SK-N-MC (cell line): ENCODE results near the gene ASB5.
"Not testable (repeated sequence)": the region's sequence is repeated elsewhere in the genome, so short reads cannot be mapped to it uniquely, and the experiment has no call there.

Source experiments
- DNase-seq: peaks from one replicate; pipeline ENCODE4 v3.0.0-alpha.2; 2011; ENCODE audit warnings: low read depth, low spot score
- H3K27ac ChIP-seq: fragments of 200-600 bp; sonication (generic); 2 replicates; pipeline ENCODE4 v1.5.1; 2016; ENCODE audit warnings: mixed run types
- H3K36me3 ChIP-seq: fragments of 200-600 bp; sonication (generic); 2 replicates; pipeline ENCODE4 v1.6.1; 2017; ENCODE audit warnings: antibody characterized with exemption, low read length, mixed read lengths; ENCODE audit not compliant: insufficient read depth
- H3K4me3 ChIP-seq: fragments of 200-600 bp; sonication (generic); 2 replicates; pipeline ENCODE4 v1.5.1; 2016
- H3K9ac ChIP-seq: fragments of 200-600 bp; sonication (generic); 2 replicates; pipeline ENCODE4 v1.8.0; 2017; ENCODE audit warnings: mixed run types, mixed read lengths; ENCODE audit not compliant: insufficient read length
- H3K9me3 ChIP-seq: fragments of 200-600 bp; sonication (generic); 2 replicates; pipeline ENCODE4 v1.6.1; 2017; ENCODE audit warnings: low read depth, mild to moderate bottlenecking, antibody characterized with exemption, low read length, moderate library complexity, mixed read lengths
- EZH2 ChIP-seq: fragments of 200-600 bp; sonication (generic); IDR thresholded peaks from one replicate; pipeline ENCODE4 v1.6.1; 2017; ENCODE audit warnings: antibody characterized with exemption
- FOXP2 ChIP-seq: optimal IDR thresholded peaks from 2 replicates; pipeline ENCODE3; 2011; ENCODE audit warnings: mild to moderate bottlenecking, moderate library complexity; ENCODE audit not compliant: insufficient read depth; ENCODE audit errors: extremely low read length, control extremely low read depth
- POLR2AphosphoS5 ChIP-seq: IDR thresholded peaks from 2 replicates; pipeline ENCODE4 v1.6.1; 2012; ENCODE audit warnings: mild to moderate bottlenecking, low read depth, low read length, borderline replicate concordance

The ASB5 gene

DNA sequence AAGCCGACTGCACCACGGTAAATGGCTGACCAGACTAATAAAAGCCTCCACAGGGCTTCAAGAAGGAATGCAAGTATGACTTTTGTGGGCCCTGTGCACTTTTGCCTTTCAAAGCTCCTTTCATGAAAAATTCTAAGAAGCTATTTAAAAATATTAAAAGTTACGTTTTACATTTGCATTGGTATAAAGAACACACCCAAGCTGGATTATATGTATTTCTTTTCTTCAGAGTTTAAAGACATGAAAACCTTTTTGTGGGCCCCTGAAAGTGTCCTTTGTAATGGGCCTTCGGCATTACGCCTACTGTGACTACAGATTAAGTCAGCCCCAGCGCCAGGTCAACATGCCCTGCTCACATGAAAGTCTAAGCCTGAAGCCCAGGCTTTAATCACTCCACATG, 20.5 kb upstream of the ASB5 start:
- no peak for DNase-seq

DNA sequence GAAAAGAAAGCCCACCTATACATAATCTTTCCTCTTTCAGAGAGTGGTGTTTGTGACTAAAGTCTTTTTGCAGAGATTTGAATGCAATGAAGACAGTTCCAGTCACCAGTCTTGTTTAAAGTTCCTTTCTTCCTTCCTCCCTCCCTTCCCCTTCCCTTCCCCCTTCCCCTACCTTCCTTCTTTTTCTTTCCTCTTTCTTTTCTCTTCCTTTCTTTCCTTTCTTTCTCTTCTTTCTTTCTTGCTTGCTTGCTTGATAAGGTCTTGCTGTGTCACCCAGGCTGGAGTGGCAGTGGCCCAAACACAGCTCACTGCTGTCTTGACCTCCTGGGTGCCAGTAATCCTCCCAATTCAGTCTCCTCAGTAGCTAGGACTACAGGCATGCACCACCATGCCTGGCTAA, 19.0 kb upstream of the ASB5 start:
- TF ChIP-seq POLR2AphosphoS5 = no peak
- no peak for TF ChIP-seq FOXP2
- no peak for TF ChIP-seq EZH2
- Histone ChIP-seq H3K27ac (no peak overlapping the region), H3K4me3 (no peak overlapping the region), H3K9me3 (no peaks in the 10 kb centered on the region), H3K36me3 (no peaks in the 10 kb centered on the region), H3K9ac (no peak overlapping the region)
- DNase-seq = no peak

More for the DNA sequence above, 20.5 kb upstream of the ASB5 start:
- H3K9me3 ChIP-seq = no peaks in the 10 kb centered on the region
- no peak overlapping the region for H3K4me3 ChIP-seq
- H3K9ac ChIP-seq = no peak overlapping the region
- H3K27ac ChIP-seq = no peak overlapping the region
- no peaks in the 10 kb centered on the region for H3K36me3 ChIP-seq
- no peak for TF ChIP-seq FOXP2
- TF ChIP-seq POLR2AphosphoS5 = no peak
- TF ChIP-seq EZH2 = no peak

DNA sequence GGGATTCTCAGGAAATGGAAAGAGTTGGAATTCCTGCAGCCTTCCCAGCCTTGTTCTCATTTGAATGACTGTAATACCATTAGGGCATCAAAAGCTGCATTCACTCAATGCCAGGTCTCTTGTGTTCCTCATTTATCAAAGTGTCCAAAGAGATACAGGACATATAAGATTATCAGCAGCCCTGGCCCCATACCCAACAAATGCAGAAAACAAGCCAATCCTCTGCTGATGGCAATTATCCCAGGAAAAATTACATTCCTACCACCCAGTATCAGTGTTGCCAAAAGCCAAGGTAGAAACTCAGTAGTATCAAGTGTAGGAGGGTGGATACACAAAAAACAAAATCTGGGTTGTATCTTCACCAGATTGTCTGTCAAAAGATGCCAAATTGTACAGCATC, 18.5 kb upstream of the ASB5 start:
- TF ChIP-seq FOXP2 (no peak), POLR2AphosphoS5 (no peak), EZH2 (no peak)
- no peaks in the 10 kb centered on the region for H3K36me3 ChIP-seq
- no peak overlapping the region for H3K27ac ChIP-seq
- no peak overlapping the region for H3K9ac ChIP-seq
- H3K9me3 ChIP-seq = no peaks in the 10 kb centered on the region
- DNase-seq = no peak
- no peak overlapping the region for H3K4me3 ChIP-seq

DNA sequence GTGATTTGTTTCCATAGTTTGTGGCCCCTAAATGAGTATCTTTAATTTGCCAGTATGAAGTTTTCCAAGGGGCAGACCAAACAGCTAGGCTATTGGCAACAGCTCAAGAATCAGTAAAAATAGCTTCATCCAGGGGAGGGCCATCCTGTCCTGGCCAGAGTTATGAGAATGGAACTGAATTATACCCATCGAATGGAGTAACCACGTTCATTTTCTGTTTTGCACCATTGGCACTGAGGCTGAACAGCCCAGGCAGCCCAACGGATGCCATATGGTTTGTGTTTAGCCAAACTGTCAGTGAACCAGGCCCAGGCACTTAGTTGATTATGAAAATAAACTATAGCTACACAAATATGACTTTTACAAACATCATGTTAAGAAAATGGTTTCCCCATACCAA, 17.7 kb upstream of the ASB5 start:
- TF ChIP-seq POLR2AphosphoS5 (no peak), EZH2 (no peak), FOXP2 (no peak)
- no peaks in the 10 kb centered on the region for H3K36me3 ChIP-seq
- DNase-seq = no peak
- H3K9ac ChIP-seq = no peak overlapping the region
- H3K4me3 ChIP-seq = no peak overlapping the region
- no peaks in the 10 kb centered on the region for H3K9me3 ChIP-seq
- H3K27ac ChIP-seq = no peak overlapping the region

DNA sequence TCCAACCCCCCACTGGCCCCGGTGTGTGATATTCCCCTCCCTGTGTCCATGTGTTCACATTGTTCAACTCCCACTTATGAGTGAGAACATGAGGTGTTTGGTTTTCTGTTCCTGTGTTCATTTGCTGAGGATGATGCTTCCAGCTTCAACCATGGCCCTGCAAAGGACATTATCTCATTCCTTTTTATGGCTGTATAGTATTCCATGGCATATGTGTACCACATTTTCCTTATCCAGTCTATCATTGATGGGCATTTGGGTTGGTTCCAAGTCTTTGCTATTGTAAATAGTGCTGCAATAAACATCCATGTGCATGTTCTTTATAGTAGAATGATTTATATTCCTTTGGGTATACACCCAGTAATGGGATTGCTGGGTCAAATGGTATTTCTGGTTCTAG, 10.5 kb upstream of the ASB5 start:
- H3K36me3 ChIP-seq, DNase-seq, H3K9me3 ChIP-seq, H3K4me3 ChIP-seq, H3K27ac ChIP-seq, H3K9ac ChIP-seq: not testable (repeated sequence)

DNA sequence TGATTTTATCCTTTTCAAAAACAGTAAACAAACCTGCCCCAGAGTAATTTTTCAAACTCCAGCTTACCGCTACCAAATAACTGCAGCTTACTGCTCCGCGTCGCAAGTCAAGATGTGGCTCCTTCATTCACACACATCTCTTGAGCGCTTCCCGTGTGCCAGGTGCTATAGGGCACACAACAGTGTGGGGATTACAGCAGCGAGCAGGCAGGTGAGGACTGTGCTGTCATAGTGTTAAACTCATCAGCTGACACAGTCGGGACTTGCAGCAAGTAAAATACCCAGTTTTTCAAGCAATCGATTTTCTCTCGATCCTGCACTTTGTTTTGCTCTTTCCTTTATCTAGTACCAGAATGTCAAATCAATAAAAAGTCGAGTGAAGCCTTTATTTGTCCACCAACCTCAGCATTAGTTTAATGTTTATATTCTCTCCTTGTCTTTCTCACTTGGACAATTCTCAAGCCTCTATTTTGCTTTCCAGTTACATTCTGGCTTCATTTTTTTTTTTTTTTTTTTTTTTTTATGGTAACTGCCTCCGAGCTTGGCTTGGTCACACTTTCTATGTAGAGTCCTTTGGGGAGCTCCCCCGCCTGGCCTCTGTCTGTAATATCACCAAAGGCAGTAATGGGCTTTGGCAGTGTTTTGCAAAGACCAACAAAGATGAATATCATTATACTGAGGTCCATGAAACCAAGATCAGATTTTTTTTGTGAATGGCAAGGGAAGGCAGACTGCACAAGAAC, 8.3 kb upstream of the ASB5 start:
- H3K9me3 ChIP-seq = no peaks in the 10 kb centered on the region
- no peak overlapping the region for H3K27ac ChIP-seq
- H3K36me3 ChIP-seq = no peaks in the 10 kb centered on the region
- no peak overlapping the region for H3K9ac ChIP-seq
- H3K4me3 ChIP-seq = no peak overlapping the region
- no peak for DNase-seq
- no peak for TF ChIP-seq FOXP2

DNA sequence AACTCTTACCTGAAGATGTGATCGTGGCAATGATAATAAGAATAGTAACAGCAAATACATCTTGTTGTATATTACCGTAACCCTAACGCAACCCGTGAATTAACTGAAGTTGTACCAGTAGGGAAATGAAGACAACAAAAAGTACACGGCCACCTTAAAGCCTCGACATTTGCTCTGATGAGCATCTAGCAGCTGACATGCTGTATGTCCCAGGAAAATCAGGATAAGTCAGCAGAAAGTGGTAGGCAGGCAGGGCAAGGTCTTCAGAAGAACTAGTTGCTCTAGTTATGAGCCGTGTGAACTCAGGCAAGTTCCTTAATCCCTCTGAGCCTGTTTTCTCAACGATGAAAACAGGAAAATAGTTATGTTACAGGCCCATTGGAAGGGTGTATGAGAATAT, 7.7 kb upstream of the ASB5 start:
- H3K36me3 ChIP-seq = no peaks in the 10 kb centered on the region
- H3K9ac ChIP-seq = no peak overlapping the region
- TF ChIP-seq EZH2 = no peak
- no peak for TF ChIP-seq FOXP2
- no peak for TF ChIP-seq POLR2AphosphoS5
- no peaks in the 10 kb centered on the region for H3K9me3 ChIP-seq
- no peak overlapping the region for H3K27ac ChIP-seq
- H3K4me3 ChIP-seq = no peak overlapping the region
- no peak for DNase-seq

DNA sequence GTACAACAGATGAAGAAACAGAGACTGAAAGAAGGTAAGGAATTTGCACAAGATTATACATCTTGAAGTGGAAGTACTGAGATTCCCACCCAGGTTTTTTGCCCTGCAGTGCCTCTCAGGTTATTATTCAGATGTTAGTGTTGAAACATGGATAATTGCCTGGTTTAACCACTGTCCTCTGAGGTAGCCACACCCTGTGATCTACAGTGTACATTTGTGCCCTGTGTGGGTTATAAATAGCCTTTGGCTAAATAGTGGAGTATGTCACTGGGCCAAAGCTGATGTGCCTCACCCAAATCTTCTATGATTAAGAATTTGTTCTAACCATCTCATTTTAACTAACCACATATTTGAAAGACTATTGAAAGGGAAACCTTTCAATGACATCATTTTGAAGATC, 5.4 kb upstream of the ASB5 start:
- H3K9ac ChIP-seq = no peak overlapping the region

DNA sequence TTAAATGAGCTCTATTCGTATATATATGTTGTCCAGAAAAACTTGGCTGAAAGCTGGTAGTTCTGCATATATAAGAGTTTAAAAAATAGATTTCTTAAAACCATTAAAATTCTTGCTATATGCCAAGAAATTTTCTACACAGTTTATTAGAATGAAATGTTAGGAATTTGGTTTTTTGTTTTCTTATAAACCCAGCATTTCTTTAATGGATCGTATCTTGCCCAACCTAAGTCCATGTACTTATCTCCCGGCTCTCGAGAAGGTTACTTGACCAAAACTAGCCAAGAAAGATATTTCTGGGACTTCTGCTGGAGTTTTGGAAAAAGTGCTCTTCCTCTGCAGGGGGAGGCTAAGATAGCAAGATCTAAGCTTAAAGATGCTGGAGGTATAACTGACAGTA, 4.7 kb upstream of the ASB5 start:
- DNase-seq = no peak

More for the DNA sequence above, 5.4 kb upstream of the ASB5 start:
- Histone ChIP-seq H3K36me3 (no peaks in the 10 kb centered on the region), H3K4me3 (no peak overlapping the region), H3K9me3 (no peaks in the 10 kb centered on the region), H3K27ac (no peak overlapping the region)
- DNase-seq = no peak
- no peak for TF ChIP-seq POLR2AphosphoS5
- TF ChIP-seq FOXP2 = no peak
- no peak for TF ChIP-seq EZH2

More for the DNA sequence above, 4.7 kb upstream of the ASB5 start:
- no peak overlapping the region for H3K9ac ChIP-seq
- H3K4me3 ChIP-seq = no peak overlapping the region
- no peaks in the 10 kb centered on the region for H3K36me3 ChIP-seq
- TF ChIP-seq POLR2AphosphoS5 = no peak
- no peak for TF ChIP-seq FOXP2
- TF ChIP-seq EZH2 = no peak
- H3K9me3 ChIP-seq = no peaks in the 10 kb centered on the region
- H3K27ac ChIP-seq = no peak overlapping the region
